Effector memory CD4-positive, alpha-beta T cell (primary cell): ENCODE results near the gene CATSPER1.
"Not testable (repeated sequence)": the region's sequence is repeated elsewhere in the genome, so short reads cannot be mapped to it uniquely, and the experiment has no call there.

Experiments
- DNase-seq, 3 donors: peaks; one replicate each; pipeline ENCODE4 v3.0.0-alpha.2; 2020
- H3K27ac ChIP-seq: 2 replicates; pipeline ENCODE4 v1.7.0; 2013; ENCODE audit warnings: mild to moderate bottlenecking, low read length, moderate library complexity; ENCODE audit not compliant: insufficient read depth, poor library complexity, severe bottlenecking
- H3K27me3 ChIP-seq: replicated peaks from 2 replicates; pipeline ENCODE4 v1.7.0; 2013; ENCODE audit warnings: mild to moderate bottlenecking, low read length; ENCODE audit not compliant: insufficient read depth, control insufficient read depth, poor library complexity, severe bottlenecking
- H3K36me3 ChIP-seq: 2 replicates; pipeline ENCODE4 v1.7.0; 2013; ENCODE audit warnings: mild to moderate bottlenecking, low read length, moderate library complexity; ENCODE audit not compliant: control insufficient read depth, insufficient read depth
- H3K4me1 ChIP-seq: 2 replicates; pipeline ENCODE4 v1.7.0; 2013; ENCODE audit warnings: low read length, mild to moderate bottlenecking; ENCODE audit not compliant: control insufficient read depth, insufficient read depth, poor library complexity, severe bottlenecking
- H3K4me3 ChIP-seq: 2 replicates; pipeline ENCODE4 v1.7.0; 2013; ENCODE audit warnings: low read length, low read depth, mild to moderate bottlenecking; ENCODE audit not compliant: insufficient read depth, poor library complexity, severe bottlenecking
- H3K9me3 ChIP-seq: 2 replicates; pipeline ENCODE4 v1.7.0; 2013; ENCODE audit warnings: mild to moderate bottlenecking, low read length, moderate library complexity; ENCODE audit not compliant: control insufficient read depth

The CATSPER1 gene

DNA sequence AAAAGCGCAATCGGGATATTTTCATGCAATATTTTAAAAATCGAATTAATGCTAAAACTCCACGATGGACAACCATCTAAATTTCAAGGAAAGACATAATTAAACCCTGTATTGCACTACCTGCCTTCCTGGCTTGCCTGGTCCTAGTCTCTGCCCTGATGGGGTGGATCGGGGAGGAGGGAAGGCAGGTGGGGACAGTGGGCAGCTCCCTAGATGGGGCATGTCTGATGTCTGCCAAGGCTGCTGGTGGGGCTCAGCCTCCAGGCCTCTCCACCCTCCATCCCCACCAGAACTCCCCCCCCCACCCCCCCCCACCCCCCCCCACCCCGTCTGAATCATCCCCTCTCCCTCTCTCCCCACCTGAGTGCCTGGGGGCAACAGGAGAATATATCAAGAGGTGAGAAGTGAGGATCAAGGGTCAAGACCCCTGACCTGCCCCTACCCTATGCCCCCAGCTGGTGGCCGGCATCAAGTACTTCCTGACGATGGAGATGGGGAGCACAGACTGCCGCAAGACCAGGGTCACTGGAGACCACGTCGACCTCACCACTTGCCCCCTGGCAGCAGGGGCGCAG lies 13.8 kb downstream of the CATSPER1 start:
- H3K4me1 ChIP-seq = peaks cover 6% of the 10 kb centered on the region
- H3K27ac ChIP-seq = no peak overlapping the region

GRCh38 chr11:66011785-66012303 lies 14.4 kb downstream of the CATSPER1 start, which contains the start of gene CST6:
Gene CST6, plus strand, starts transcription at chr11:66012008. Its CDS starts 37 bp downstream, at chr11:66012045.
- Histone ChIP-seq H3K27me3 (peaks cover 22% of the 10 kb centered on the region), H3K4me1 (peaks cover 6% of the 10 kb centered on the region), H3K36me3 (no peaks in the 10 kb centered on the region), H3K27ac (no peak within 1 kb of the TSS), H3K4me3 (no peak within 1 kb of the TSS), H3K9me3 (no peaks in the 10 kb centered on the region)
- DNase-seq = no peak

More for the DNA sequence above, 13.8 kb downstream of the CATSPER1 start:
- no peaks in the 10 kb centered on the region for H3K9me3 ChIP-seq
- DNase-seq = no peak
- H3K27me3 ChIP-seq = peaks cover 22% of the 10 kb centered on the region
- no peaks in the 10 kb centered on the region for H3K36me3 ChIP-seq
- H3K4me3 ChIP-seq = no peak overlapping the region

DNA sequence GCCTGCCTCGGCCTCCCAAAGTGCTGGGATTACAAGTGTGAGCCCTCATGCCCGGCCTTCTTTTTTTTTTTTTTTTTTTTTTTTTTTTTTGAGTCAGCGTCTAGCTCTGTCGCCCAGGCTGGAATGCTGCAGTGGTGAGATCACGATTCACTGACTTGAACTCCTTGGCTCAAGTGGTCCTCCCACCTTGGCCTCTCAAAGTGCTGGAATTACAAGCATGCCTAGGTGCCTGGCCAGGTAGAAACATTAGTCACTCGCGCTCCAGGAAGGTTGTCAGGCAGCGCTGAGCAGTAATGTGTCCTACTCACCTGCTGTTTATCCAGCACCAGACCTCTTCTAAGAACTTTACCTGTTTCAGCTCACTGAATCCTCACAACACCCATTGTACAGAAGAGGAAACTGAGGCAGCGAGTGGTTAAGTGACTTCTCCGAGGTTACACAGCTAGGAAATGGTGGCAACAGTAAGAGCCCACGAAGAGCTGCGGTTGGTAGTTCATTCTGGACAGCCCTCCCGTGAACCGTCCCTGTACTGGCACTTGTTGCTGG lies 15.0 kb downstream of the CATSPER1 start:
- Histone ChIP-seq H3K27me3 (peaks cover 22% of the 10 kb centered on the region), H3K9me3 (no peaks in the 10 kb centered on the region), H3K36me3 (no peaks in the 10 kb centered on the region), H3K27ac (no peak overlapping the region), H3K4me3 (no peak overlapping the region), H3K4me1 (peaks cover 6% of the 10 kb centered on the region)
- DNase-seq = no peak

DNA sequence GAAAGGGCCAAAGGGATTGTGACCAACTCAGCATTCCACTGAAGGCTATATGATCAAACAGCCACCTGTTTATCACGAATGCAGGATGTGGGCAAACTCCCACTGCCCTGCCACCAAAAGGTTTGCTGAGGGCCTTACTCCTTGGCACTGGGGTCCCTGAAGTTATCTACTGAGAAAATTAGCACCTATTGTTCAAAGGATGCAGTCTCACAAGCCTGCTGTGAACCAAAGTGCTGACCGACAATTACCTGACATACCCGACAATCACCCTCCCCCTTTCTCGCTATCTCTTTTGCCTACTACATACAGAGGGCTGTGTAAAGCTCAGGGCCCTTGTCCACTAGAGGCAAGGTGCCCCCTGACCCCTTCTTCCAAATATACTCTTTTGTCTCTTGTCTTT lies 16.2 kb downstream of the CATSPER1 start:
- not testable (repeated sequence) for H3K9me3 ChIP-seq, H3K4me3 ChIP-seq

GRCh38 chr11:66008468-66009101 lies 17.7 kb downstream of the CATSPER1 start:
- H3K4me3 ChIP-seq = no peak overlapping the region
- peaks cover 10% of the 10 kb centered on the region for H3K36me3 ChIP-seq
- no peak for DNase-seq
- no peaks in the 10 kb centered on the region for H3K9me3 ChIP-seq
- peaks cover 22% of the 10 kb centered on the region for H3K27me3 ChIP-seq
- peaks cover 6% of the 10 kb centered on the region for H3K4me1 ChIP-seq
- no peak overlapping the region for H3K27ac ChIP-seq

More for the DNA sequence above, 16.2 kb downstream of the CATSPER1 start:
- peaks cover 22% of the 10 kb centered on the region for H3K27me3 ChIP-seq
- H3K36me3 ChIP-seq, H3K4me1 ChIP-seq, H3K27ac ChIP-seq, DNase-seq: not testable (repeated sequence)

DNA sequence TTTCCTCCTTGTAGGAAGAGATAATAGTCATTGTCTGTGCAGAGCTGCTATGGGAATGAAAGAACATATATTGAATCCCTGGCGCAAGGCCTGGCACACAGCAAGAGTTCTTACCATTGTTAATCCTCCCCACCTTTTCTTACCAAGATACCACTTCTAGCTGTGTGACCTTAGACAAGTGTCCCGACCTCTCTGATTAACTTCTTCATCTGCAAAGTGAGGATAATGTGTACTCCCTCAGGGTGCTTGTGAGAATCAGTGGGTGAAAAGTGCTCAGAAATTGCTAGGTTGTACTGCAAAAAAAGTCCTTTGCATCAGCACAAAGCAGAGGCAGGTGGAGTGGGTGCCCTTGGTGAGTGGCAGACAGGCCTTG lies 18.2 kb downstream of the CATSPER1 start:
- no peak overlapping the region for H3K4me3 ChIP-seq
- peaks cover 7% of the 10 kb centered on the region for H3K4me1 ChIP-seq
- no peak overlapping the region for H3K27ac ChIP-seq
- H3K9me3 ChIP-seq = no peaks in the 10 kb centered on the region
- peaks cover 17% of the 10 kb centered on the region for H3K27me3 ChIP-seq
- peaks cover 10% of the 10 kb centered on the region for H3K36me3 ChIP-seq
- no peak for DNase-seq

- DNase-seq = no peak
- peaks cover 11% of the 10 kb centered on the region for H3K4me1 ChIP-seq
- H3K9me3 ChIP-seq = no peaks in the 10 kb centered on the region
- no peak overlapping the region for H3K4me3 ChIP-seq
- H3K36me3 ChIP-seq = peaks cover 10% of the 10 kb centered on the region
- peaks cover 11% of the 10 kb centered on the region for H3K27me3 ChIP-seq
- no peak overlapping the region for H3K27ac ChIP-seq
Measured at GRCh38 chr11:66007201-66007634, 19.1 kb downstream of the CATSPER1 start.

- Histone ChIP-seq H3K36me3 (peaks cover 10% of the 10 kb centered on the region), H3K27me3 (peaks cover 7% of the 10 kb centered on the region), H3K27ac (no peak overlapping the region), H3K4me1 (peaks cover 7% of the 10 kb centered on the region), H3K4me3 (no peak overlapping the region), H3K9me3 (no peaks in the 10 kb centered on the region)
- DNase-seq = no peak
Measured at GRCh38 chr11:66006891-66007176, 19.4 kb downstream of the CATSPER1 start.

- H3K4me3 ChIP-seq = no peak overlapping the region
- peaks cover 10% of the 10 kb centered on the region for H3K36me3 ChIP-seq
- DNase-seq = no peak
Measured at GRCh38 chr11:66006134-66006890, 20.0 kb downstream of the CATSPER1 start.

DNA sequence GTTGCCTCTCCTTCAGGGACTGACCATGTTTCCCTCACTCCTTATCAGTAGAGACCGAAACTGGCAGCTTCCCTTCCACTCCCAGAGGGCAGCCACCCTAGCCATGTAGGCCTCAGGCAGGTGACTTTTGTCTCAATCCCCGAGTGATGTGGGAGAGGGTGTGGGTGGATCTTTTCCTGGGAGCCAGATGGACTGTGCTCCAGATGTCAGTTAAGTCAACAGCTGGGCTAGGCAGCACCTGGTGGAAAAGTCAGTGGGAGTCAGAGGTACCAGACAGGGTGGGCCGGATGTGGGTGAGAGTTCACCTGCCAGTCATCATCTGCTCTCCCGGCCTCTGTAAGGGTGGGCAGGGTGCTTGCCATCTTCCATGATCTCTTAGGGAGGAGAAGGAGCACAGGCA lies 22.1 kb downstream of the CATSPER1 start:
- no peaks in the 10 kb centered on the region for H3K9me3 ChIP-seq
- H3K4me3 ChIP-seq = no peak overlapping the region
- H3K27me3 ChIP-seq = no peaks in the 10 kb centered on the region
- H3K27ac ChIP-seq = no peak overlapping the region
- H3K36me3 ChIP-seq = peaks cover 22% of the 10 kb centered on the region
- H3K4me1 ChIP-seq = peaks cover 9% of the 10 kb centered on the region
- no peak for DNase-seq

More at GRCh38 chr11:66006134-66006890, 20.0 kb downstream of the CATSPER1 start:
- H3K4me1 ChIP-seq = peaks cover 5% of the 10 kb centered on the region
- no peak overlapping the region for H3K27ac ChIP-seq
- no peaks in the 10 kb centered on the region for H3K9me3 ChIP-seq
- peaks cover 2% of the 10 kb centered on the region for H3K27me3 ChIP-seq
